Nucleus accumbens (tissue), 56 donors: ENCODE data around the gene YWHAG.
"Not testable (repeated sequence)": the region's sequence is repeated elsewhere in the genome, so short reads cannot be mapped to it uniquely, and the experiment has no call there.

Source experiments
- DNase-seq, 56 donors: peaks; one replicate each; lab custom pipeline; 2025; lab: John Stamatoyannopoulos, UW

Gene YWHAG

DNA sequence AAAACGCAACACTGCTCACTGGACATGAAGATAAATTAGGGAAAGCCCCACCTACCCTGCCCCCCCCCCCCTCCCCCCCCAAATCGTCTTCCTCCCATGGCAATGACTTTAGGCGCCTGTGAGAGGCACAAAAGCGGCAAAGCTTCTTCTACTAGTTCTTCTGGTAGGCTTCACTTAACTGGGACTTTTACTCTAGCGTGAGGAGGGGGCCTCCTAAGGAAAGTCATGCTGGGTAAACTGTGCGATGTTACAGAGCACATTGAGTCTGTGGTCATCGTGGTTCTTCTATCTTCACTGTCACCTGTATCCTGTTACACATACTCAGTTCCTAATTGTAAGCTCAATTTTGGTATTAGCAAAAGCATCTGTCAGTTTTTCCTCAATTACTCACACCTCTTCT, 31.2 kb downstream of the YWHAG start:
- DNase-seq: no peak

DNA sequence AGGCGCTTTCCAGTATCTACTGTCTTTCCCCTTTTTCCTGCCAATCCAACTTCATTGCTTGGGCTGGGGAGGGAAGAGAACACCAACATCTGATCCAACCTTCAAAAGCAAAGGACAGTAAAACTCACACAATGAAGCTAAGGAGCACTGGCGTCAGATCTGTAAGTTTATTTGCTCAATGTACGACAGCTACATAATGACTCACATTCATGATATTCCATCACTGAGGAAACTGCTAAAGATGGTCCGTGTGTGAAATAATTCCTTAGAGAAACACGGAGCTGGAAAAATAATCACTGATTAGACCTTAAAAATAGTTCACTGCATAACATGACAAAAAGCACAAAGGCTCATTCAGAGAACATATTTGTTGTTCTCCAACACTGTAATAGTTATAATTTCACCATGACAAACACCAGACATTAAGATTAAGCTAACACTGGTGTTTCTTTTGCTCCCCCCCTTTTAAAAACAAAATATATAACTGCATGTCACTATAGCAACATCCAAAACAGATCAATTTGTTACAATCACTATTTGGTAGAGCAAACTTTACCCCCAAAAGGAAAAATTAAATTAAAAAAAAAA, 32.1 kb downstream of the YWHAG start:
- DNase-seq: no peak

DNA sequence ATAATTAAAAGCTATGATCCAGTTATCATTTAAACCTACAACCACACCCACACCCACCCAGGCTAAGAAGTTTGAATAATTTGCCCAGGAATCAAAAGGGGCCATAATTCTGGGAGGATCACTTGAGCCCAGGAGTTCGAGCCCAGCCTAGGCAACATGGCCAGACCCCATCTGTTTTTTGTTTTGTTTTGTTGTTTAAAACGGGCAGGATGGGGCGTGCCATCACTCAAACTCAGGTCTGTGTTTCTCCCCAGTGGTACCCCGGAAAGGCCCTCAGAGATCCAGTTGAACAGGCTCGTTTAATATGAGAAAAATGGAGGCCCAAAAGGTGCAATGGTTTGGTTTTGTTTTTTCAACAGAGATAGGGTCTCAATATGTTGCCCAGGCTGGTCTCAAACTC, 33.0 kb downstream of the YWHAG start:
- DNase-seq: no peak

DNA sequence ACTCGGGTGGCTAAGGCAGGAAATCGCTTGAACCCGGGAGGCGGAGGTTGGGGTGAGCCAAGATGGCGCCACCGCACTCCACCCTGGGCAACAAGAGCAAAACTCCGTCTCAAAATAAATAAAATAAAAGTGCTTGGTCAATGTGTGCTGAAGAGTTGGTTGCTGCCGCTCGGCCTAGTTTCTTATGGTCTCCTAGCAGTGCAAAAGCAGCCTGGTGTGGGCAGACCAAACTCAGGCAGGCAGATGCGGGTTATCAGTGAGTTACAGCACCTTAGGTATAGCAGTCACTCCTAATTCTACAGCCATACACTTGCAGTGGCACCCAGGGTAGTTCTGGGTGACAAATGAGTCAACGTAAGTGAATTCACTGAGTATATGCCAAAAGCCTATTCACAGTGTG, 33.7 kb downstream of the YWHAG start:
- no peak for DNase-seq

DNA sequence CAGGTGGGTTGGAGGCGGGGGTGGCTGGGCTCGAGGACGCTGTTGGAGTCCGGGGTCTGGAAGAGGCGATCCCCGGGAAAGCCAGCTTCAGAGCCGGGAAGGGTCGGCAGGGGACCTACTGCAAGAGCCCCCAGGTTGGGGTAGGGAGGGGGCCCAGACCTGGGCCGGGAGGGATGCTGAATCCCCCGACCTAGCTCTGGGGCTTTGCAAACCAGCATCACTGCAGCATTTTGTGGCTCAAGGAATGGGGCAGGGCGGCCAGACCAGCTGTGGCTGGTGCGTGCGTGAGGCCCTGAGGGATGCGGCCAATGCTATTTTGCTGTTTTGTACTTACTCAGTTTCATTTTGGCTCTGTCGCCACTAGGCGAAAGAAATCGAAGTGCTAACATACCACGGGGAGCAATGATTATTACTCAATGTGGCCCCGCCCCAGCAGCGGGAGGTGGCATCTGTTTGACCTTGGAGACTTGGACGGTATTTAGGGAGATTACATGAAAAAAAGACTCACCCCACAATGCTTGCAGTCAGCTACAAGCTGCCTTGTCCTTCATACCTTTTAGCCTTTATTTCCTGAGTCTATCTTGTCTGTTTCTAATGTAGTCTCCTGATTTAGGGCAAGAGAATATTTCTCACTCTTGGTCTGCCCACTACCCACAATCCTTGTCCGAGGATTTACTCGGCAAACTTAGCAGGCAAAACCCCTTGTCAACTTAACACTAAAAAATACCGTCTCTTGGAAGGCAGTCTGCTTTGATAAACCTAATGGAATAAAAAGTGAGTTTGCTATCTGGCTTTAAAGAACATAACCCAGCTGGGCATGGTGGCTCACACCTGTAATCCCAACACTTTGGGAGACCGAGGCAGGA, 40.1 kb downstream of the YWHAG start:
- DNase-seq: peak in 34 of 56 donors; percentile 28 to 80 (median 63)

DNA sequence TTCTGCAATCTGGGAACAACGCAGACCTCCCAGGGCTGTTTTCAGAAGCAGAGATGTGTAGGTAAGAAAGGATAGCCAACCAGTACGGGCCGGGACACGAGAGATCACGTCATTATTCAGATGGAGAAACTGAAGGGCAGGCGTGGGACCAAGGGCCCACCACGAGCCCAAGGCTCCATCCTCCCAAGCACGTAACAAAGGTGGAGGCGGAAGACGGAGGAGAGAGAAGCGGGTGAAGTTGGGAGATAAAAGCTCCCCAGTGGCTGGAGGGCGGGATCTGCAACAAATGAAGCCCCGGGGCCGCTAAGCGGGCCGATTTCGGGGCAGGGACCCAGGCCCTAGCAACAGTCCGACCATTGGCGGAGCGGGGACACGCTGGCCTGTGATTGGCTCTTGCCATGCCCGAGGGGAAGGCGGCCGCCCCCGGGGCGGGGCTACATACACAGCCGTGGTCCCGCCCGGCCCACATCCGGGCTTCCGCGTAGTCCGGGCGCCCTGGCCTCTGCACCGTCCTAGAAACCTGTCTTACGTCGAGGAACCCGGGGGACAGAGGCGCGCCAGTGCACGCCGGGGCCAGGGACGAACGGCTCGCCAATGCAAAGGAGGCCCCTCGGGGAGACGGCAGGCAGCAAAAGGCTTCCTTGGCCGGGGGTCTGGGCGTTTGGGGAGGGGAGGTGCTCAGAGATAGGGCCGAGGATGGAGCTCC, 40.9 kb downstream of the YWHAG start:
- peak; percentile 79 to 99 (median 97) for DNase-seq

DNA sequence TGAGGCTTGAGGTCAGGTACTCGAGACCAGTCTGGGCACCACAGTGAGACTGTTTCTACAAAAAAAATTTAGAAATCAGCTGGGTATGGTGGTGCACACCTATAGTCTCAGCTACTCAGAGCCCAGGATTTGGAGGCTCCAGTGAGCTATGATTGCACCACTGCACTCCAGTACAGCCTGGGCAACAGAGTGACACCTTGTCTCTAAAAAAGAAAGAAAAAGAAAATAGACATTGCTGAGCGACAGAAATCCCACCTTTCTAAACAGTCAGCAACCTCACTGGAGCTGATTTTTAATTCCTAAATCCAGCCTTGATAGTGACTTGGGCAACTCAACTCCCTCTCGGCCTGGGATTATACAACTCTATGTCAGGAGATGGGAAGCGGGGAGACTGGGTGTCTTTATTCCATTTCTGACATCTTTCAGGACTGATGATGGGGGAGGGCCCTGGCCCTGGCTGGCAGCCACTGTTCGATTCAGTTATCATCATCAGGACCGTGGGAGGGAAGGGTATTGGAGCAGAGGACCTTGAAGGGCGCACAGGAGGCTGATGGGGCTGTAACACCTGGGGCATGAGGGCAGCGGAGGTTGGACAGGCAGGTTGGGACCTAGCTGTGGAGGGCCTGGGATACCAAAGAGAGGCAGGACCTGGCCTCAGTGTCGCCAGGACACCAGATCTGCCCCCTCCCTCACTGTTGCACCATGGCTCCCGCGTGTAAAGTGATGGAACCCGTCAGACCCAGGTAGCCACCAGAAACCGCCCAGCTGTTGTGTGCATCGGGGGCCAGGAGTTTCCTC, 41.6 kb downstream of the YWHAG start:
- peak in 2 of 56 donors; percentile 59 to 72 for DNase-seq

DNA sequence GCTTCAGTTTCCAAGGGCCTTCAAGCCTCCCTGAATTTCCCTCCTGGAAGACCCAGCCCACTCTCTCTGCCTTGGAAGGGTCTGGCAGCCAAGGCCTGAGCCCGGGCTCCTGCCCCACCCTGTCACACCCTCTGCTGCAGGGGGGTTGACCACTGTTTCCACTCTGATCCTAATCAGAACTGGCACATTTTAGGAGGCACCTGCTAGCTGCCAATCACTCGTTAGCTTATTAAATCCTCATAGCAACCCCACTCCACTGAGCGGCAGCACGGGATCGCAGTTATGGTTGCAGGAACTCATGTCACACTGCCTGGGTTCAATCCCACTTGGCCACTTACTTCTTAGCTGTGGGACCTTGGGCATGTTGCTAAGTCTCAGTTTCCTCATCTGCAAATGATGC, 43.4 kb downstream of the YWHAG start:
- no peak for DNase-seq

DNA sequence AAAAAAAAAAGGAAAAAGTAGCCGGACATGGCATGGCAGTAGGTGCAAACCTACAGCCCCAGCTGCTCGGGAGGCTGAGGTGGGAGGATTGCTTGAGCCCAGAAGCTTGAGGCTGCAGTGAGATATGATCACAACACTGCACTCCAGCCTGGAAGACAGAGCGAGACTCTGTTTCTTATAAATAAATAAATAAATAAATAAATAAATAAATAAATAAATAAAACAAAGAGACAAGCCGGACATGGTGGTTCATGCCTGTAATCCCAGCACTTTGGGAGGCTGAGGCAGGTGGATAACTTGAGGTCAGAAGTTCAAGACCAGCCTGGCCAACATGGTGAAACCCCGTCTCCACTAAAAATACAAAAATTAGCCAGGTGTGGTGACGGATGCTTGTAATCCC, 44.1 kb downstream of the YWHAG start:
- DNase-seq: not testable (repeated sequence)

DNA sequence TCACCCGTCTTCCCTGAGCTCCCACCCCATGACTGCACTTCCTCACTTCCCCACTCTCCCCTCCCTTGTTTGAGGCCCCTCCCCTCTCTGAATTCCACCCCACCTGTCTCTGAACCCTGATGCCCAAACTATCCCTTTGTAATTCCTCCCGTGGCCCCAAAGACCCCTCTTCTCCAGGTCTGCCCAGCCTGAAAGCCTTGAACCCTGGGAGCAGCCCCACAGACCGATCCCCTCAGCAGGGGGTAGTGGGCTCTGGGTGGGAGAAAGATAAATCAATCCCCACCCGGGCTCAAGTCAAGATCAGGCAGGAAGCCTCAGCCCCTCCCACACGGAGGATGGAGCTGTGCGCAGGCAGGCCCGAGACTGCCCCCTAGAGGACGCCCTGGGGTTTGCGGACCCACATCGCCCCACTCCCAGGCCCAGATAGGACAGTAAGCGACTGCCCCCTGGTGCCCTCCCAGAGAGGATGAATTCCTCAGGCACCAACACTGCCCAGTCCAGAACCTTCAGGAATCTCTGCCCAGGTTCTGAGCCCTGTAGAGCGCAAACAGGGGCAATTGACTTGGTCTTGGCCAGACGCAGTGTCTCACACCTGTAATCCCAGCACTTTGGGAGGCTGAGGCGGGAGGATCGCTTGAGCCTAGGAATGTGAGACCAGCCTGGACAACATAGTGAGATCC, 44.6 kb downstream of the YWHAG start:
- DNase-seq: peak; percentile 21 to 98 (median 92)

DNA sequence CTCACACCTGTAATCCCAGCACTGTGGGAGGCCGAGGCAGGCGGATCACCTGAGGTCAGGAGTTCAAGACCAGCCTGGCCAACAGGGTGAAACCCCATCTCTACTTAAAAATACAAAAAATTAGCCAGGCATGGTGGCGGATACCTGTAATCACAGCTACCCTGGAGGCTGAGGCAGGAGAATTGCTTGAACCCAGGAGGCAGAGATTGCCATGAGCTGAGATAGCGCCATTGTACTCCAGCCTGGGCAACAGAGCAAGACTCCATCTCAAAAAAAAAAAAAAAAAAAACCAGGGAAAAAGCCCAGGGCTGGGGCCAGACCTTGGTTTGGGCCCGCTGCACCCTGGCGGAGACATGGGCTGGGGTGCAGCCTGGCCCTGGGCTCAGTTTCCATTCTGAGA, 47.0 kb downstream of the YWHAG start:
- not testable (repeated sequence) for DNase-seq

DNA sequence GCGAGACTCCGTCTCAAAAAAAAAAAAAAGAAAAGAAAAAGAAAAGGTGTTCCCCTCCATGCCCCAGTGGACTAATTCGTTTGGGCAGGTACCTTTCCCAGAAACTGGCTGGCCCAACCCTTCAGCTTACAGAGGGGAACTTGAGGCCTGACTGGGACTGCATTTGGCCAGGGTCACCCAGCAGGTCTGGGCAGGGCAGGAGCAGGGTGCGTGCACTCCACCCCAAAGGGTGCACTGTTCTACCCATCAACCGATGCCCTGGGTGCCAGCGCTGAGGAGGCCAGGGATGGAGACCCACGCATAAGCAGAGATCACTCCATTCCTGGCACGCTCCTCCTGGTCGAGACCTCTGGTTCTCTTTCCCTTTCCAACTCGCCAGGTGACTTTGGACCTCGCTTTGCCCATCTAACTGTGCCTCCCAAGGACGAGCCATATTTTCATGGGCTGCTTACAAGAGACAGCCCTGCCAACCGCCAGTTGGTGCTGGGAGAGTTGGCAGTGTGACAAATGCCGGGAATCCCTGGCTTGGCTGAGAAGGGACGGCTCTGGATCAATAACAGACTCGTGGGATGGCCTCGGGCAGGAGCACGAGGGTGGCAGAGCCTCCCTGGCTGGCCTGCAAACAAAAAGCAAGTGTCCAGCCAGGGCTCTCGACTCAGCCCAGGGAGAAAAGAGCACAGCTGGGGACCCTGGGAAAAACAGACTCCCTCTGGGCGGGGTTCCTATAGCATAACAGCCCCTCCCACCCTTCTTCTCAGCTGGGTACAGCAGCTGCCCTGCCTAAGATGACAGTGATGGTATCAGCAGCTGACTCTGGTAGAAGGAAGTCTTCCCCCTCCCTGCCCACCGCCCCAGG, 48.5 kb downstream of the YWHAG start:
- peak in 37 of 56 donors; percentile 12 to 86 (median 40) for DNase-seq

DNA sequence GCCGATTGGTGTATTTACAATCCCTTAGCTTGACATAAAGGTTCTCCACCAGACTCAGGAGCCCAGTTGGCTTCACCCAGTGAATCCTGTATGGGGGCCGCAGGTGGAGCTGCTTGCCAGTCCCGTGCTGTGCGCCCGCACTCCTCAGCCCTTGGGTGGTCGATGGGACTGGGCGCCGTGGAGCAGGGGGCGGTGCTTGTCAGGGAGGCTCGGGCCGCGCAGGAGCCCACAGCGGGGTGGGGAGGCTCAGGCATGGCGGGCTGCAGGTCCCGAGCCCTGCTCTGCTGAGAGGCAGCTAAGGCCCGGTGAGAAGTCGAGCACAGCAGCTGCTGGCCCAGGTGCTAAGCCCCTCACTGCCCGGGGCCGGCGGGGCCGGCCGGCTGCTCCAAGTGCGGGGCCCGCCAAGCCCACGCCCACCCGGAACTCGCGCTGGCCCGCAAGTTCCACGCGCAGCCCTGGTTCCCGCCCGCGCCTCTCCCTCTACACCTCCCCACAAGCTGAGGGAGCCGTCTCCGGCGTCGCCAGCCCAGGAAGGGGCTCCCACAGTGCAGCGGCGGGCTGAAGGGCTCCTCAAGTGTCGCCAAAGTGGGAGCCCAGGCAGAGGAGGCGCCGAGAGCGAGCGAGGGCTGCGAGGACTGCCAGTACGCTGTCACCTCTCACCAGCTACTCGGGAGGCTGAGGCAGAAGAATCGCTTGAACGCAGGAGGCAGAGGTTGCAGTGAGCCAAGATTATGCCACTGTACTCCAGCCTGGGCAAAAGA, 49.3 kb downstream of the YWHAG start:
- not testable (repeated sequence) for DNase-seq

DNA sequence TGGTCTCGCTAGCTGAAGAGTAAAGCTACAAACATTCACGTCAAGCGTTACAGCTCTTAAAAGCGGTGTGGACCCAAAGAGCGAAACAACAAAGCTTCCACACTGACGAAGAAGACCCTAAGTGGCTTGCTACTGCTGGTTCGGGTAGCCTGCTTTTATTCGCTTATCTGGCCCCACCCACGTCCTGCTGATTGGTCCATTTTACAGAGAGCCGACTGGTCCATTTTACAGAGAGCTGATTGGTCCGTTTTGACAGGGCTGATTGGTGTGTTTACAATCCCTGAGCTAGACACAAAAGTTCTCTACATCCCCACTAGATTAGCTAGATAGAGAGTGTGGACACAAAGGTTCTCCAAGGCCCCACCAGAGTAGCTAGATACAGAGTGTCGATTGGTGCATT, 49.9 kb downstream of the YWHAG start:
- not testable (repeated sequence) for DNase-seq

DNA sequence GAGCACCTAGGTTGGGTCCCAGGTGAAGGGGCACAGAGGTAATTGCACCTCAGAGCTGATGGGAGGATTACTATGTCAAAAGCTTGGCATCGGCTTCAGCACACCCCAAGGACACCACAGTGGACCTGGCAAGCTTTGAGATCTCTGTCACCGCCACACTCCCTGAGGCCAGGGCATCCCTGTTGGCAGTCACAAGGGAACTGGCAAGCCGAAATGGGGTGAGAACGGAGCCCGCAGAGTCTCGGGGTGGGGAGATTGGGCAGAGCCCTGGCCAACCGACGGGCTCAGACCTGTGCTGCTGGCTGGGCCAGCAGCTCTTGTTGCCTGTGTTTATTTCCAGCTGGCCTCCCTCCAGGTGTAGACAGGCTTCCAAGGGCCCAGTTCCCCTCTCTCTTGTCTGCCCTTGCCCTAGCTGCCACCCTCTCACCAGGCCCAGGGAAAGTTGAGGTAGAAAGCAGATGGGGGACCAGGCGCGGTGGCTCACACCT, 53.9 kb downstream of the YWHAG start:
- DNase-seq: peak in 54 of 56 donors; percentile 12 to 85 (median 54)

DNA sequence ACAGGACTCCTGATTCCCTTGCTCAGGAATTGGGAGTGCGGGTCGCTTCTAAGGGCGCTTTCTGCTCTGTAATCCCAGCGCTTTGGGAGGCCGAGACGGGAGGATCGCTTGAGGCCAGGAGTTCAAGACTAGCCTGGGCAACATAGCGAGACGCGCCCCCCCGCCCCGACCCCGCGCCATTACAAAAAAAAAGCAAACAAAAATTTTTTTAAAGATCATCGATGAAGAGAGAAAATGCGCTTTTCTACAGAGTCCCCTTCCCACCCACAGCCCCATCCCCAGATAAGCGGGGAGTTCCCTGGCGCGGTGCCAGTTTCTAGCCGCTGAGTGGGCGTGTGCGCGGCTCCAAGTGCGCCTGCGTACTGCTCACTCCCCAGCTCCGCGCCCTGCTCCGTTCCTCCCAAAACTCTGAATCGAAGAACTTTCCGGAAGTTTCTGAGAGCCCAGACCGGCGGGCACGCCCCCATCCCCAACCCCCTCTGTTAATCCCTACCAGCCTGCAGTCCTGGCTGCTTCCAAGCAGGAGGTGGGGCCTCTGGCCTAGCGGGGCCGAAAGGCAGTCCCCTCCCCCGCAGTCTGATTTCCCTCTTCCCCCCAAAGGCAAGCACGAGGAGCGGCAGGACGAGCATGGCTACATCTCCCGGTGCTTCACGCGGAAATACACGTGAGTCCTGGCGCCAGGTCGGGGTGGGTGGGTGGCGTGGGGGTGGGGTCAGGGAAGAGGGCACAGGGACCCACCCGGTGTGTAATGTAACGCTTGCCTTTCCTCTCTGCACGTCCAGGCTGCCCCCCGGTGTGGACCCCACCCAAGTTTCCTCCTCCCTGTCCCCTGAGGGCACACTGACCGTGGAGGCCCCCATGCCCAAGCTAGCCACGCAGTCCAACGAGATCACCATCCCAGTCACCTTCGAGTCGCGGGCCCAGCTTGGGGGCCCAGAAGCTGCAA, 55.3 kb downstream of the YWHAG start:
- peak in 48 of 56 donors; percentile 10 to 91 (median 54) for DNase-seq
